Suprapubic skin (tissue), 4 donors: Measurements from ENCODE around the gene ASPHD2. TPM values are rescaled to one million over a fixed set of nuclear protein-coding genes. Genes with fewer than 3 reads are reported as not detected.

ENCODE experiments used
- DNase-seq, 2 donors: peaks; one replicate each; pipeline ENCODE4 v3.0.0-alpha.2; 2019; ENCODE audit warnings: low spot score in 2 of 2
- H3K27ac ChIP-seq: fragments of 200-600 bp; sonication (generic); one replicate; pipeline ENCODE4 v1.5.1; 2019
- H3K27me3 ChIP-seq: fragments of 200-600 bp; sonication (generic); one replicate; pipeline ENCODE4 v1.5.1; 2019
- H3K36me3 ChIP-seq: fragments of 200-600 bp; sonication (generic); one replicate; pipeline ENCODE4 v1.5.1; 2019
- H3K4me1 ChIP-seq: fragments of 200-600 bp; sonication (generic); one replicate; pipeline ENCODE4 v1.5.1; 2019
- H3K4me3 ChIP-seq: fragments of 200-600 bp; sonication (generic); one replicate; pipeline ENCODE4 v1.5.1; 2019; ENCODE audit warnings: mild to moderate bottlenecking
- H3K9me3 ChIP-seq: fragments of 200-600 bp; sonication (generic); one replicate; pipeline ENCODE4 v1.5.1; 2019
- CTCF ChIP-seq, 2 donors: fragments of 200-600 bp in 1 of 2; fragments of 450-650 bp in 1 of 2; sonication (generic) in 1 of 2; IDR thresholded peaks; one replicate each; pipeline ENCODE4 v1.5.1; 2016 to 2019; ENCODE audit warnings: antibody characterized with exemption in 2 of 2, mild to moderate bottlenecking in 1 of 2, moderate library complexity in 1 of 2
- EP300 ChIP-seq: sonication (generic); formaldehyde crosslinking; IDR thresholded peaks from one replicate; pipeline ENCODE4 v1.6.1; 2017; ENCODE audit warnings: antibody characterized with exemption
- POLR2A ChIP-seq, 2 donors: fragments of 450-650 bp; IDR thresholded peaks; one replicate each; pipeline ENCODE4 v1.6.1; 2017; ENCODE audit warnings: antibody characterized with exemption in 2 of 2, mild to moderate bottlenecking in 2 of 2, moderate library complexity in 2 of 2
- POLR2AphosphoS5 ChIP-seq, 3 donors: sonication (generic); formaldehyde crosslinking; IDR thresholded peaks; one replicate each; pipeline ENCODE4 v1.6.1; 2017; ENCODE audit warnings: antibody characterized with exemption in 3 of 3
- WGBS: methylation state at CpG from one replicate; pipeline ENCODE4 v1.1.5; 2018; 5-methylcytosine and 5-hydroxymethylcytosine counted together
- total RNA-seq, 4 donors: library from RNA; depleted of rRNA; stranded (reverse); fragments of >200 nt; gene quantifications; one replicate each; pipeline ENCODE4 v1.1.0, GENCODE V29; 2016

Gene ASPHD2
- total RNA-seq, 4 donors from 2014 or later: 2.7 to 28.0 (median 11.8) TPM

GRCh38 chr22:26447584-26448329, 18.7 kb downstream of the ASPHD2 start:
- H3K27ac ChIP-seq: no peak overlapping the region
- TF ChIP-seq CTCF (IDR thresholded peaks at IDR 0.05) (no peak), POLR2AphosphoS5 (IDR thresholded peaks at IDR 0.05) (no peak), POLR2A (IDR thresholded peaks at IDR 0.05) (no peak), EP300 (no peak)
- peaks cover 24% of the 10 kb centered on the region for H3K36me3 ChIP-seq
- DNase-seq: peak in 1 of 2 donors; percentile 72
- no peak overlapping the region for H3K4me3 ChIP-seq
- H3K4me1 ChIP-seq: peaks cover 14% of the 10 kb centered on the region
- H3K9me3 ChIP-seq: no peaks in the 10 kb centered on the region
- WGBS: 69% methylated on average over 15 of the region's 15 CpGs
- no peaks in the 10 kb centered on the region for H3K27me3 ChIP-seq

- DNase-seq: peak in 1 of 2 donors; percentile 62
- H3K36me3 ChIP-seq: peaks cover 29% of the 10 kb centered on the region
- no peaks in the 10 kb centered on the region for H3K9me3 ChIP-seq
- no peak overlapping the region for H3K27ac ChIP-seq
- WGBS: 59% methylated on average over 4 of the region's 5 CpGs
- no peak overlapping the region for H3K4me3 ChIP-seq
- no peak for TF ChIP-seq POLR2AphosphoS5 (IDR thresholded peaks at IDR 0.05)
- TF ChIP-seq POLR2A (IDR thresholded peaks at IDR 0.05): no peak
- no peak for TF ChIP-seq CTCF (IDR thresholded peaks at IDR 0.05)
- no peak for TF ChIP-seq EP300
- H3K4me1 ChIP-seq: peaks cover 14% of the 10 kb centered on the region
- no peaks in the 10 kb centered on the region for H3K27me3 ChIP-seq
These were observed 19.3 kb downstream of the ASPHD2 start for GRCh38 chr22:26448334-26448733.

- H3K27ac ChIP-seq: no peak overlapping the region
- H3K4me3 ChIP-seq: no peak overlapping the region
- 34% methylated on average over 5 of the region's 6 CpGs for WGBS
- peaks cover 14% of the 10 kb centered on the region for H3K4me1 ChIP-seq
- peaks cover 36% of the 10 kb centered on the region for H3K36me3 ChIP-seq
- no peak for TF ChIP-seq EP300
- TF ChIP-seq POLR2A (IDR thresholded peaks at IDR 0.05): no peak
- TF ChIP-seq CTCF (IDR thresholded peaks at IDR 0.05): no peak
- TF ChIP-seq POLR2AphosphoS5 (IDR thresholded peaks at IDR 0.05): no peak
- DNase-seq: peak in 1 of 2 donors; percentile 70
- no peaks in the 10 kb centered on the region for H3K27me3 ChIP-seq
- H3K9me3 ChIP-seq: no peaks in the 10 kb centered on the region
These were observed 19.9 kb downstream of the ASPHD2 start for GRCh38 chr22:26448941-26449340.

- Histone ChIP-seq H3K36me3 (peaks cover 43% of the 10 kb centered on the region), H3K27ac (no peak overlapping the region), H3K4me1 (peaks cover 14% of the 10 kb centered on the region), H3K4me3 (no peak overlapping the region), H3K9me3 (no peaks in the 10 kb centered on the region), H3K27me3 (no peaks in the 10 kb centered on the region)
- 84% methylated on average over 9 of the region's 9 CpGs for WGBS
- TF ChIP-seq POLR2A (IDR thresholded peaks at IDR 0.05) (no peak), CTCF (IDR thresholded peaks at IDR 0.05) (no peak), EP300 (no peak), POLR2AphosphoS5 (IDR thresholded peaks at IDR 0.05) (no peak)
- DNase-seq: no peak
These were observed 21.6 kb downstream of the ASPHD2 start for GRCh38 chr22:26450453-26451185.
